Stimulated activated CD8-positive, alpha-beta memory T cell treated with anti-CD3 and anti-CD28 coated beads, Interleukin-4, amount 100 ng/mL, for 1 hour (primary cell): ENCODE data around the gene TYW1B.
"Not testable (repeated sequence)": the region's sequence is repeated elsewhere in the genome, so short reads cannot be mapped to it uniquely, and the experiment has no call there.

ENCODE experiments used
- DNase-seq, 2 donors: peaks; one replicate each; pipeline ENCODE4 v3.0.0-alpha.2; 2020; ENCODE audit warnings: low read depth in 2 of 2, low spot score in 1 of 2

TYW1B gene

GRCh38 chr7:72559546-72559945 lies 268.5 kb downstream of the TYW1B start:
- DNase-seq: not testable (repeated sequence)

GRCh38 chr7:72556733-72557132 lies 271.3 kb downstream of the TYW1B start:
- DNase-seq: not testable (repeated sequence)

DNA sequence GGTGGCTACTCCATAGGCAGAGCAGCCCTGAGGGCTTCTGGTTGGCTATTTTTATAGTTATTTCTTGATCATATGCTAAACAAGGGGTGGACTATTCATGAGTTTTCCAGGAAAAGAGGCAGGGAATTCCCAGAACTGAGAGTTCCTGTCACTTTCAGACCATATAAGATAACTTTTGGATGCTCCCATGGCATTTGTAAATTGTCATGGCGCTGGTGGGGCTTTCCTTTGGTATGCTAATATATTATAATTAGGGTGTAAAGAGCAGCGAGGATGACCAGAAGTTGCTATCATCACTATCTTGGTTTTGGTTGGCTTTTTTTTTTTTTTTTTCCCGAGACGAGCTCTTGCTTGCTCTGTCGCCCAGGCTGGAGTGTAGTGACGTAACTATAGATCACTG lies 272.8 kb downstream of the TYW1B start:
- DNase-seq: not testable (repeated sequence)

- DNase-seq: not testable (repeated sequence)
Observed at GRCh38 chr7:72554401-72554800, 273.6 kb downstream of the TYW1B start.

DNA sequence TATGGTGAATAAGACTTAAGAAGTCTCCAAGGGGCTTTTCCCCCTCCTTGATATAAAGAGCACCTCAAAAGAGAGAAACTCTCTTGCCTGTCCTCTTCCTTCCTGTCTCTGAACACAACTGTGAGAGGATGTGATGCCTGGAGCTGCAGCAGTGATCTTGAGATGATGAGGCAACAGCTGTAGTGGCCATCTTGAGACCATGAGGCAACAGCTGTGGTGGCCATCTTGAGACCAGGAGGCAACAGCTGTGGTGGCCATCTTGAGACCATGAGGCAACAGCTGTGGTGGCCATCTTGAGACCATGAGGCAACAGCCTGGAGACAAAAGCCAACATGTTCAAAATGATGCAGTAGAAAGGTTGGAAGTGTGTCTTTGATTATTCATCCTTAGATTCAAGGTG lies 277.5 kb downstream of the TYW1B start:
- DNase-seq: not testable (repeated sequence)

GRCh38 chr7:72546586-72547237 lies 281.3 kb downstream of the TYW1B start:
- DNase-seq: not testable (repeated sequence)

DNA sequence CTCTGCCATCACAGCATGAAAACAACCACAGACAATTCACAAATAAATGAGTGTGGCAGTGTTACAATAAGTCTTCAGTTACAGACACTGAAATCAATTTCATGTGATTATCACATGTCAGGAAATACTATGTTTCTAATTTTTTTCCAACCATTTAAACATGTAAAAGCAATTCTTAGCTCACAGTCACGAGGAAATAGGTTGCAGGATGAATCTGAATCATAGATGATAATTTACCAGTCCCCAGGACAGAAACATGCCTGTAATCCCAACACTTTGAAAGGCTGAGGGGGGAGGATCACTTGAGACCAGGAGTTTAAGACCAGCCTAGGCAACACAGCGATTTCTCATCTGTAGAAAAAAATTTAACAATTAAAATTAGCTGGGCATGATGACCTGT lies 283.5 kb downstream of the TYW1B start:
- DNase-seq: not testable (repeated sequence)

- DNase-seq: no peak
Observed at GRCh38 chr7:72540923-72541322, 287.1 kb downstream of the TYW1B start.

DNA sequence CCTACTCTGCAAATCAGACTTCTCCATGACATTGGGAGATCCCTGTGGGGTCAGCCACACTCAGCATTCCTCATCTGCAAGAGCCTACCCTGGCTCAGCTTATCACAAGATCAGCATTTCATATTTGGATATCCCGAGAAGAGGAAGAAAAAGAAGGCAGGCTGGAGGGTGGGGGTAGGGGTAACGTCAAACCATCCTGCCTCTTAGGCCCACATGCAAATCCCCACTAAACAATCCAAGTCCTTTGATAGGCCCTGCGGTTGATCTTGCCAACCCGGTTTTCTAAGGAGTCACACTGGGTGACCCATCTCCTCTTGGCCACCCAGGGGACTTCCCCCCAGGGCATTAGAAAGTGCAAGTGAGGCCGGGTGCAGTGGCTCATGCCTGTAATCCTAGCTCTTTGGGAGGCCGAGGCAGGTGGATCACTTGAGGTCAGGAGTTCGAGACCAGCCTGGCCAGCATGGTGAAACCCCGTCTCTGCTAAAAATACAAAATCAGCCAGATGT lies 287.8 kb downstream of the TYW1B start:
- DNase-seq: no peak

- DNase-seq: no peak
Observed at GRCh38 chr7:72539702-72540101, 288.3 kb downstream of the TYW1B start.

DNA sequence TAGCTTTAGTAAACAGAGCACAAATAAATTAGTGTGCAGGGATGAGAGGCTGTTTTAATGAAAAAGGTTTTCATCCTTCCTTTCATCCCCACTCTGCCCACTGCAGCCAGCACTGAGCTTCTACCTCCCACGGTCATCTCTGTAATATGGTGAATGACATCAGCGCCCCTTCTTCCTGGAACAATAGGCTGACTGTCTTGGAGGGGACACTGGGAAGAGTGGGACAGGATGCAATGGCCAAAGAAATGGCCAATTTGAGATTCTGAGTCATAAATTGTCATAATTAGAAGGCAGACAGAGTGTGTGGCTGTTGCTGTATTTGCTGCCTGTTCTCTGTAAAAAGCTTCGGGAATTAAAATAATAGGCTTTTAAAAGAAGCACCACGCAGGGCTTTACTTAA lies 289.1 kb downstream of the TYW1B start:
- no peak for DNase-seq

DNA sequence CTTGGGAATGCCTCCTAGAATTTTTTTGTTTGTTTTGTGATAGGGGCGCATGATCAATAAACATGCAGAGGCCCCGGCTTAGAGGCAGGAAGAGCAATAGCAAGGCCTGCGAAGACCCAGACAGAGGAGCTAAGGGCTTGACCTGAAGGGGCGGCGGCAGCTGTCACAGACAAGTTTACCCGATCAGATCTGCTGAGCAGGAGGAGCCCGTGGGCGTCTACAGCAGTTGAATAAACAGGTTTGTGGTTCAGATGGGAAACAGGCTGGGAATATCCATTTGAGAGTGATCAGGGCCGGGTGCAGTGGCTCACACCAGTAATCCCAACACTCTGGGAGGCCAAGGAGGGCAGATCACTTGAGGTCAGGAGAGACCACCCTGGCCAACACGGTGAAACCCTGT lies 289.9 kb downstream of the TYW1B start:
- DNase-seq: no peak

DNA sequence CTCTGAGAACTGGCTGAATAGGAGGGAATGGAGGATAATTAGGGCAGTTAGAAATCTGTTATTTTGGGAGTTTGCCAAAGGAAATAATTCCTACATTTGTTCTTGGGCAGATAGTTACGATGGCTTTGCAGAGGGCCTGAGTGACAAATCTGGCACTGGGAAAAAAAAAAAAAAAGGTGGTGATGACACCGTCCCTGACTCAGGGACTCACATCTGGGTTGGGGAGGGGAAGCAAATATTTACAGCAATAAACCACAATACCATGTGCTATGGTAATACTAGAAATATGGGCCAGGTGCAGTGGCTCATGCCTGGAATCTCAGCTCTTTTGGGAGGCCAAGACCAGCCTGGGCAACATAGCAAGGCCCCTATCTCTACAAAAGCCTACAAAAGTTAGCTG lies 292.0 kb downstream of the TYW1B start:
- not testable (repeated sequence) for DNase-seq

- not testable (repeated sequence) for DNase-seq
Observed at GRCh38 chr7:72531048-72531447, 297.0 kb downstream of the TYW1B start.
